Measurements from ENCODE around the gene MAST4. TPM values are rescaled to one million over a fixed set of nuclear protein-coding genes. Genes with fewer than 3 reads are reported as not detected.

Gene MAST4
- total RNA-seq, 1 donor from 2014 or later: 56.9 TPM

GRCh38 chr5:66903709-66904108, 307.5 kb downstream of the MAST4 start:
- Histone ChIP-seq H3K4me3 (no peak overlapping the region), H3K4me1 (no peaks in the 10 kb centered on the region), H3K36me3 (no peaks in the 10 kb centered on the region), H3K27me3 (ENCODE audit: low read depth) (no peaks in the 10 kb centered on the region), H3K9me3 (no peaks in the 10 kb centered on the region), H3K27ac (no peak overlapping the region)
- intact Hi-C loops (cut with DNase I): no loop called here
- DNase-seq (no peak), ATAC-seq (no peak)
- TF ChIP-seq CTCF (IDR thresholded peaks at IDR 0.05): no peak

GRCh38 chr5:66904189-66904588, 308.0 kb downstream of the MAST4 start:
- ATAC-seq: no peak
- H3K4me3 ChIP-seq: no peak overlapping the region
- no peaks in the 10 kb centered on the region for H3K9me3 ChIP-seq
- no peak for TF ChIP-seq CTCF (IDR thresholded peaks at IDR 0.05)
- no peaks in the 10 kb centered on the region for H3K4me1 ChIP-seq
- intact Hi-C loops (cut with DNase I): no loop called here
- H3K36me3 ChIP-seq: no peaks in the 10 kb centered on the region
- DNase-seq: no peak
- no peak overlapping the region for H3K27ac ChIP-seq
- no peaks in the 10 kb centered on the region for H3K27me3 ChIP-seq (ENCODE audit: low read depth)

- H3K4me1 ChIP-seq: no peaks in the 10 kb centered on the region
- no peak for TF ChIP-seq CTCF (IDR thresholded peaks at IDR 0.05)
These were observed 309.8 kb downstream of the MAST4 start for GRCh38 chr5:66906021-66906420.

GRCh38 chr5:66908230-66908629, 312.0 kb downstream of the MAST4 start:
- peak in 1 of 2 donors; percentile 56 for ATAC-seq

More at GRCh38 chr5:66906021-66906420, 309.8 kb downstream of the MAST4 start:
- ATAC-seq: no peak
- H3K27ac ChIP-seq: no peak overlapping the region
- no peaks in the 10 kb centered on the region for H3K36me3 ChIP-seq
- intact Hi-C loops (cut with DNase I): no loop called here
- DNase-seq: no peak
- no peaks in the 10 kb centered on the region for H3K27me3 ChIP-seq (ENCODE audit: low read depth)
- no peak overlapping the region for H3K4me3 ChIP-seq
- no peaks in the 10 kb centered on the region for H3K9me3 ChIP-seq

GRCh38 chr5:66909364-66909763, 313.2 kb downstream of the MAST4 start:
- H3K9me3 ChIP-seq: no peaks in the 10 kb centered on the region
- ATAC-seq: no peak
- H3K4me1 ChIP-seq: no peaks in the 10 kb centered on the region
- no peaks in the 10 kb centered on the region for H3K36me3 ChIP-seq
- no peak for TF ChIP-seq CTCF (IDR thresholded peaks at IDR 0.05)
- H3K27ac ChIP-seq: no peak overlapping the region
- no peaks in the 10 kb centered on the region for H3K27me3 ChIP-seq (ENCODE audit: low read depth)
- no peak overlapping the region for H3K4me3 ChIP-seq
- DNase-seq: no peak
- intact Hi-C loops (cut with DNase I): no loop called here

More at GRCh38 chr5:66908230-66908629, 312.0 kb downstream of the MAST4 start:
- Histone ChIP-seq H3K4me3 (no peak overlapping the region), H3K27me3 (ENCODE audit: low read depth) (no peaks in the 10 kb centered on the region), H3K4me1 (no peaks in the 10 kb centered on the region), H3K36me3 (no peaks in the 10 kb centered on the region), H3K27ac (no peak overlapping the region), H3K9me3 (no peaks in the 10 kb centered on the region)
- TF ChIP-seq CTCF (IDR thresholded peaks at IDR 0.05): no peak
- intact Hi-C loops (cut with DNase I): no loop called here
- no peak for DNase-seq

- Histone ChIP-seq H3K4me1 (no peaks in the 10 kb centered on the region), H3K27ac (no peak overlapping the region), H3K27me3 (ENCODE audit: low read depth) (no peaks in the 10 kb centered on the region), H3K9me3 (no peaks in the 10 kb centered on the region), H3K36me3 (no peaks in the 10 kb centered on the region), H3K4me3 (no peak overlapping the region)
- DNase-seq (no peak), ATAC-seq (no peak)
- TF ChIP-seq CTCF (IDR thresholded peaks at IDR 0.05): no peak
- intact Hi-C loops (cut with DNase I): no loop called here
These were observed 316.6 kb downstream of the MAST4 start for GRCh38 chr5:66912787-66913186.
